HCT116 (cell line): ENCODE results near the gene PRKCA. TPM values are rescaled to one million over a fixed set of nuclear protein-coding genes. Genes with fewer than 3 reads are reported as not detected.

Source experiments
- ATAC-seq: fragments of 200-7000 bp; cut with Tn5 transposase; 2 replicates; pipeline ENCODE4 v1.9.1; 2020; ENCODE audit warnings: mild to moderate bottlenecking, moderate library complexity
- BruUV-seq: library from RNA; stranded (reverse); fragments of 400-500 nt; replicated peaks from 2 replicates; lab custom pipeline; 2021; lab: Mats Ljungman, UMichigan
- CTCF ChIA-PET: fragments of 300-600 bp; sonication (Branson Sonifier 250); formaldehyde crosslinking; loops from one replicate; lab custom pipeline; 2021; ENCODE audit warnings: antibody characterized with exemption; lab: Charles Lee
- POLR2A ChIA-PET: fragments of 300-600, 350-600 bp; sonication (Branson Sonifier 250); formaldehyde crosslinking; loops from one replicate; lab custom pipeline; 2021; ENCODE audit warnings: antibody characterized with exemption; lab: Charles Lee
- RAD21 ChIA-PET, 2 experiments: fragments of 300-600 bp; sonication (Branson Sonifier 250); formaldehyde crosslinking; loops; one replicate each; lab custom pipeline; 2023; ENCODE audit warnings: low total read pairs in 2 of 2; ENCODE audit not compliant: uncharacterized antibody in 2 of 2, unreplicated experiment in 2 of 2, low non-redundant PET in 1 of 2; lab: Charles Lee
- DNase-seq: peaks from one replicate; pipeline ENCODE4 v3.0.0-alpha.2; 2010; ENCODE audit warnings: low read depth, low spot score
- H2AFZ ChIP-seq: fragments of 200-600 bp; shearing (Covaris generic), sonication (generic); 2 replicates; pipeline ENCODE4 v1.6.1; 2017; ENCODE audit warnings: low read depth, mixed run types, mixed read lengths, antibody characterized with exemption, low read length; ENCODE audit not compliant: poor library complexity, severe bottlenecking
- H3K27ac ChIP-seq: 2 replicates; pipeline ENCODE4 v1.5.1; 2012; ENCODE audit warnings: low read depth, low read length
- H3K27me3 ChIP-seq: fragments of 200-600 bp; sonication (generic); 2 replicates; pipeline ENCODE4 v1.6.1; 2016; ENCODE audit warnings: mixed run types, low read length, mixed read lengths; ENCODE audit not compliant: insufficient read depth
- H3K36me3 ChIP-seq, 2 experiments: fragments of 200-500 bp in 1 of 2; fragments of 200-600 bp in 1 of 2; sonication (Bioruptor generic) in 1 of 2; sonication (generic) in 1 of 2; 2 replicates each; pipeline versions ENCODE4 v1.5.1 to v1.6.1; 2014 to 2016; ENCODE audit warnings: low read length in 2 of 2, inconsistent platforms in 1 of 2, mixed read lengths in 1 of 2, mixed run types in 1 of 2; ENCODE audit not compliant: insufficient read depth in 2 of 2, control insufficient read depth in 1 of 2
- H3K4me1 ChIP-seq, 2 experiments: fragments of 200-600 bp in 1 of 2; sonication (generic) in 1 of 2; 2 replicates each; pipeline versions ENCODE4 v1.5.1 to v1.6.1; 2012 to 2017; ENCODE audit warnings: low read length in 2 of 2, inconsistent platforms in 1 of 2, mild to moderate bottlenecking in 1 of 2, mixed read lengths in 1 of 2, mixed run types in 1 of 2, moderate library complexity in 1 of 2; ENCODE audit not compliant: insufficient read depth in 2 of 2, control insufficient read depth in 1 of 2
- H3K4me2 ChIP-seq: fragments of 200-600 bp; sonication (generic); 2 replicates; pipeline ENCODE4 v1.6.1; 2017; ENCODE audit warnings: mixed run types, low read length, mixed read lengths
- H3K4me3 ChIP-seq, 2 experiments: fragments of 200-600 bp in 1 of 2; sonication (generic) in 1 of 2; replicated peaks in 1 of 2; 2 replicates each; pipeline ENCODE4 v1.5.1; 2011 to 2016; ENCODE audit warnings: low read length in 2 of 2, control low read depth in 1 of 2, low read depth in 1 of 2, mild to moderate bottlenecking in 1 of 2, mixed read lengths in 1 of 2, mixed run types in 1 of 2
- H3K79me2 ChIP-seq: fragments of 200-600 bp; sonication (generic); 2 replicates; pipeline ENCODE4 v1.6.1; 2017; ENCODE audit warnings: mild to moderate bottlenecking, mixed run types, low read length, moderate library complexity, mixed read lengths; ENCODE audit not compliant: insufficient read depth
- H3K9ac ChIP-seq: fragments of 200-600 bp; sonication (generic); 2 replicates; pipeline ENCODE4 v1.6.1; 2016; ENCODE audit warnings: low read length, mixed read lengths
- H3K9me2 ChIP-seq: fragments of 200-600 bp; sonication (generic), shearing (Covaris generic); 2 replicates; pipeline ENCODE4 v1.6.1; 2017; ENCODE audit warnings: mixed run types, mild to moderate bottlenecking, moderate library complexity; ENCODE audit not compliant: insufficient read depth
- H3K9me3 ChIP-seq, 2 experiments: fragments of 200-500 bp in 1 of 2; fragments of 200-600 bp in 1 of 2; sonication (Bioruptor generic) in 1 of 2; sonication (generic) in 1 of 2; 2 replicates each; pipeline ENCODE4 v1.6.1; 2014 to 2017; ENCODE audit warnings: low read length in 2 of 2, mixed read lengths in 2 of 2, inconsistent platforms in 1 of 2, low read depth in 1 of 2, mild to moderate bottlenecking in 1 of 2, mixed run types in 1 of 2, moderate library complexity in 1 of 2; ENCODE audit not compliant: control insufficient read depth in 1 of 2, insufficient read depth in 1 of 2
- H4K20me1 ChIP-seq: fragments of 200-600 bp; sonication (generic), shearing (Covaris generic); 2 replicates; pipeline ENCODE4 v1.6.1; 2017; ENCODE audit warnings: mixed run types, mild to moderate bottlenecking, moderate library complexity; ENCODE audit not compliant: insufficient read depth
- ATF3 ChIP-seq: IDR thresholded peaks from 2 replicates; pipeline ENCODE4 v1.6.1; 2012
- CBX3 ChIP-seq: IDR thresholded peaks from 2 replicates; pipeline ENCODE4 v1.6.1; 2012; ENCODE audit warnings: low read depth
- CEBPB ChIP-seq: IDR thresholded peaks from 2 replicates; pipeline ENCODE4 v1.6.1; 2012; ENCODE audit warnings: low read depth
- EGR1 ChIP-seq: IDR thresholded peaks from 2 replicates; pipeline ENCODE4 v1.6.1; 2012; ENCODE audit warnings: low read depth
- ELF1 ChIP-seq: IDR thresholded peaks from 2 replicates; pipeline ENCODE4 v1.6.1; 2012; ENCODE audit warnings: low read depth, borderline replicate concordance
- EZH2phosphoT487 ChIP-seq: fragments of 200-600 bp; IDR thresholded peaks from 2 replicates; pipeline ENCODE4 v1.6.1; 2018; ENCODE audit warnings: antibody characterized with exemption, borderline replicate concordance
- FOSL1 ChIP-seq: IDR thresholded peaks from 2 replicates; pipeline ENCODE4 v1.6.1; 2012; ENCODE audit warnings: low read depth
- JUND ChIP-seq: IDR thresholded peaks from 2 replicates; pipeline ENCODE4 v1.6.1; 2012
- MAX ChIP-seq: IDR thresholded peaks from 2 replicates; pipeline ENCODE4 v1.6.1; 2012
- POLR2A ChIP-seq: IDR thresholded peaks from 2 replicates; pipeline ENCODE4 v1.7.0; 2011; ENCODE audit warnings: borderline replicate concordance; ENCODE audit not compliant: insufficient read depth, insufficient read length; ENCODE audit errors: extremely low read depth
- POLR2AphosphoS5 ChIP-seq: IDR thresholded peaks from 2 replicates; pipeline ENCODE4 v1.6.1; 2011; ENCODE audit warnings: mild to moderate bottlenecking, low read depth, low read length, moderate library complexity
- RAD21 ChIP-seq: IDR thresholded peaks from 2 replicates; pipeline ENCODE4 v1.6.1; 2012; ENCODE audit warnings: low read depth, mild to moderate bottlenecking
- REST ChIP-seq: IDR thresholded peaks from 2 replicates; pipeline ENCODE4 v1.6.1; 2012; ENCODE audit warnings: low read depth
- SIN3A ChIP-seq: IDR thresholded peaks from 2 replicates; pipeline ENCODE4 v1.6.1; 2012; ENCODE audit warnings: low read depth
- SP1 ChIP-seq: IDR thresholded peaks from 2 replicates; pipeline ENCODE4 v1.6.1; 2012; ENCODE audit warnings: low read depth
- SRF ChIP-seq: IDR thresholded peaks from 2 replicates; pipeline ENCODE4 v1.6.1; 2012; ENCODE audit warnings: low read depth
- TCF7L2 ChIP-seq: IDR thresholded peaks from 2 replicates; pipeline ENCODE4 v1.7.0; 2011; ENCODE audit warnings: borderline replicate concordance, inconsistent platforms; ENCODE audit not compliant: insufficient read depth, insufficient read length; ENCODE audit errors: extremely low read depth
- YY1 ChIP-seq: IDR thresholded peaks from 2 replicates; pipeline ENCODE4 v1.6.1; 2011; ENCODE audit warnings: low read length, low read depth, moderate library complexity, mild to moderate bottlenecking; ENCODE audit not compliant: insufficient replicate concordance; ENCODE audit errors: extremely low read depth
- ZFX ChIP-seq: fragments of 450-650 bp; IDR thresholded peaks from 2 replicates; pipeline ENCODE4 v1.6.1; 2017
- ZNF274 ChIP-seq: fragments of 200-500 bp; sonication (Bioruptor generic); IDR thresholded peaks from 2 replicates; pipeline ENCODE4 v1.6.1; 2014; ENCODE audit warnings: mild to moderate bottlenecking, low read depth, low read length, inconsistent platforms
- intact Hi-C: fragments of 100-400 bp; cut with micrococcal nuclease; formaldehyde crosslinking; loops from 2 replicates; pipeline ENCODE4 v1.10.0; 2022
- total RNA-seq: library from RNA; stranded (reverse); gene quantifications from one replicate; pipeline ENCODE4 v1.2.1, GENCODE V29; 2021; ENCODE audit not compliant: unreplicated experiment

PRKCA gene
- total RNA-seq, 1 experiment from 2014 or later = 18.8 TPM

DNA sequence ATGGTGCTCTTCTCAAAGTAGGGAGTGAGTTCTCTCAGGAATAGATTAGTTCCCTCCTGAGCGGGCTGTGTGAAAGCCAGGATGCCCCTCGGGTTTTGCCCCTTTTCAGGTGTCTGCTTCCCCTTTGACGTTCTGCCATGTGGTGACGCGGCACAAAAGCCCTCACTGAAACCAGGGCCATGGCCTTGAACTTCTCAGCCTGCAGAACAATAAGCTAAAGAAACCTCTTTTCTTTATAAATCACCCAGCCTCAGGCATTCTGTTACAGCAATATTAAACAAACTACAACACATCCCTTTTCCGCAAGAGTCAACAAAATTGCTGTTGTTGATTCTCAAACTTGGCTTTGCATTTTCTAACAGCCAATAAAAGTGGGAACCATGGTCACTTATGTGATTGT lies 517.1 kb downstream of the PRKCA start:
- no peak overlapping the region for H3K4me2 ChIP-seq
- H4K20me1 ChIP-seq = no peaks in the 10 kb centered on the region
- intact Hi-C loops = no loop called here
- POLR2A ChIA-PET = no interaction called here
- H2AFZ ChIP-seq = no peak overlapping the region
- no peak for ATAC-seq
- RAD21 ChIA-PET = no interaction called here
- no peaks in the 10 kb centered on the region for H3K79me2 ChIP-seq
- peaks cover 0 to 8% of the 10 kb centered on the region in 2 experiments; a peak in 1 of 4 replicates for H3K9me3 ChIP-seq
- H3K27me3 ChIP-seq = no peaks in the 10 kb centered on the region
- TF ChIP-seq POLR2AphosphoS5 (no peak), EGR1 (no peak), ZNF274 (no peak), MAX (no peak), ATF3 (no peak), TCF7L2 (no peak), SIN3A (no peak), RAD21 (no peak), SP1 (no peak), ELF1 (no peak), ZFX (no peak), EZH2phosphoT487 (no peak), CEBPB (no peak), YY1 (no peak), FOSL1 (no peak), POLR2A (no peak), REST (no peak), CBX3 (no peak), JUND (no peak), SRF (no peak)
- no TSS peak for BruUV-seq
- no peak overlapping the region for H3K27ac ChIP-seq
- H3K4me3 ChIP-seq = no peak overlapping the region
- no peaks in the 10 kb centered on the region for H3K4me1 ChIP-seq
- no peak for DNase-seq
- no peaks in the 10 kb centered on the region for H3K9me2 ChIP-seq
- CTCF ChIA-PET = no interaction called here
- H3K9ac ChIP-seq = no peak overlapping the region
- no peaks in the 10 kb centered on the region for H3K36me3 ChIP-seq
